MG63 (cell line): ENCODE results near the gene CD55. TPM values are rescaled to one million over a fixed set of nuclear protein-coding genes. Genes with fewer than 3 reads are reported as not detected.

Experiments used
- DNase-seq: peaks from one replicate; pipeline ENCODE4 v3.0.0-alpha.2; 2020
- H3K27me3 ChIP-seq: fragments of 250-450 bp; sonication (Bioruptor Pico); 2 replicates; pipeline ENCODE4 v1.5.1; 2020; ENCODE audit warnings: mild to moderate bottlenecking, moderate library complexity
- H3K36me3 ChIP-seq: fragments of 250-450 bp; sonication (Bioruptor Pico); 2 replicates; pipeline ENCODE4 v1.5.1; 2020; ENCODE audit warnings: mild to moderate bottlenecking, moderate library complexity
- H3K4me3 ChIP-seq: fragments of 250-450 bp; sonication (Bioruptor Pico); 2 replicates; pipeline ENCODE4 v1.5.1; 2020; ENCODE audit warnings: mild to moderate bottlenecking, moderate library complexity
- H3K9me3 ChIP-seq: fragments of 250-450 bp; sonication (Bioruptor Pico); 2 replicates; pipeline ENCODE4 v1.5.1; 2020; ENCODE audit warnings: mild to moderate bottlenecking, moderate library complexity
- total RNA-seq: library from RNA; depleted of rRNA; stranded (reverse); fragments of >200 nt; shearing (Covaris generic); gene quantifications from 2 replicates; pipeline ENCODE4 v1.2.3, GENCODE V29; 2014; ENCODE audit warnings: low replicate concordance; rRNA removed

CD55 gene, protein sequence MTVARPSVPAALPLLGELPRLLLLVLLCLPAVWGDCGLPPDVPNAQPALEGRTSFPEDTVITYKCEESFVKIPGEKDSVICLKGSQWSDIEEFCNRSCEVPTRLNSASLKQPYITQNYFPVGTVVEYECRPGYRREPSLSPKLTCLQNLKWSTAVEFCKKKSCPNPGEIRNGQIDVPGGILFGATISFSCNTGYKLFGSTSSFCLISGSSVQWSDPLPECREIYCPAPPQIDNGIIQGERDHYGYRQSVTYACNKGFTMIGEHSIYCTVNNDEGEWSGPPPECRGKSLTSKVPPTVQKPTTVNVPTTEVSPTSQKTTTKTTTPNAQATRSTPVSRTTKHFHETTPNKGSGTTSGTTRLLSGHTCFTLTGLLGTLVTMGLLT
- 133 and 252 TPM in 2 replicates for total RNA-seq

DNA sequence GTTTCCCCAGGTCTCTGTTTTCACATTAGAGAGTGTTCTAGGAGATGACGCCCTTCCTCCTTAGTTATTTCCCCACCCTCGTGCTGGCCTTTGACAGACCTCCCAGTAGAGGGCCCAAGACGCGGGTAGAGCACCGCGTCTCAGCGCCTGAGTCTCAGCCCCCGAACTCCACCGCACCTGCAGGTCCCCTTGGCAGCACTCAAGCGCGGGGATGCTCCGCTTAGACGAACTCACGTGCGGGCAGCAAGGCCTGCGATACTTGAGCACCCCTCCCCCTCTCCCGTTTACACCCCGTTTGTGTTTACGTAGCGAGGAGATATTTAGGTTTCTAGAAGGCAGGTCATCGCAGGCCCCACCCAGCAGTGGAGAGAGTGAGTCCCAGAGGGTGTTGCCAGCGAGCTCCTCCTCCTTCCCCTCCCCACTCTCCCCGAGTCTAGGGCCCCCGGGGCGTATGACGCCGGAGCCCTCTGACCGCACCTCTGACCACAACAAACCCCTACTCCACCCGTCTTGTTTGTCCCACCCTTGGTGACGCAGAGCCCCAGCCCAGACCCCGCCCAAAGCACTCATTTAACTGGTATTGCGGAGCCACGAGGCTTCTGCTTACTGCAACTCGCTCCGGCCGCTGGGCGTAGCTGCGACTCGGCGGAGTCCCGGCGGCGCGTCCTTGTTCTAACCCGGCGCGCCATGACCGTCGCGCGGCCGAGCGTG is at the start of gene CD55:
CD55 (plus strand) TSS at position 600 of the 711 bp plus-strand sequence; CDS start at position 688, 88 bp downstream.
- H3K4me3 ChIP-seq: peak within 1 kb of the TSS; percentile 93
- H3K9me3 ChIP-seq: no peaks in the 10 kb centered on the region
- H3K27me3 ChIP-seq: no peaks in the 10 kb centered on the region
- H3K36me3 ChIP-seq: peaks cover 41% of the 10 kb centered on the region
- DNase-seq: peak; percentile 99

DNA sequence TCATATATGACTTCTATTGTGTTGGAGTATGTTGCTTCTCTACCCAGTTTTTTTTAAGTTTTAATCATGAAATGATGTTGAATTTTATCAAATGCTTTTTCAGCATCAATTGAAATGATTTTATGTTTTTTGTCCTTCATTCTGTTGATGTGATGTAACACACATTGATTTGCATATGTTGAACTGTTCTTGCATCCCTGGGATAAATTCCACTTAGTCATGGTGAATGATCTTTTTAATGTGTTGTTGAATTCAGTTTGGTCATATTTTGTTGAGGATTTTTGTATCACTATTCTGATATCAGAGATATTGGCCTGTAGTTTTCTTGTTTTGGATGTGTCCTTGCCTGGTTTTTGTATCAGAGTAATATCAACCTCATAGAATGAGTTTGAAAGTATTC is 46.6 kb upstream of the CD55 start:
- H3K27me3 ChIP-seq: no peaks in the 10 kb centered on the region; the same call in 1 of the 2 replicates
- H3K4me3 ChIP-seq: no peak overlapping the region
- no peak for DNase-seq
- no peaks in the 10 kb centered on the region for H3K36me3 ChIP-seq
- peaks cover 6% of the 10 kb centered on the region for H3K9me3 ChIP-seq

DNA sequence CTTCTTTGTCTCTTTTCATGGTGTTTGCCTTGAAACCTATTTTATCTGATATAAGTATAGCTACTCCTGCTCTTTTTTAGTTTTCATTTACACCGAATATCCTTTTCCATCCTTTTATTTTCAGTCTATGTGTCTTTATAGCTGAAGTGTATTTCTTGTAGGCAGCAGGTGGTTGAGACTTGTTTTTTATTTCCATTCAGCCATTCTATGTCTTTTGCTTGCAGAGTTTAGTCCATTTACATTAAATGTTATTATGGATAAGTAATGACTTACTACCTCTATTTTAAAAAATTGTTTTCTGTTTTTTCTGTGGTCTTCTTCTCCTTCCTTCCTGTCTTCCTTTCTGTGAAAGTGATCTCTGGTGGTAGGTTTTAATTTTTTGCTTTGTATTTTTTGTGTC is 45.0 kb upstream of the CD55 start:
- peaks cover 6% of the 10 kb centered on the region for H3K9me3 ChIP-seq
- DNase-seq: no peak
- no peaks in the 10 kb centered on the region; the same call in 1 of the 2 replicates for H3K27me3 ChIP-seq
- no peaks in the 10 kb centered on the region for H3K36me3 ChIP-seq
- H3K4me3 ChIP-seq: no peak overlapping the region

GRCh38 chr1:207277241-207277640 is 44.2 kb upstream of the CD55 start:
- Histone ChIP-seq H3K9me3 (peaks cover 6% of the 10 kb centered on the region), H3K4me3 (no peak overlapping the region), H3K36me3 (no peaks in the 10 kb centered on the region), H3K27me3 (no peaks in the 10 kb centered on the region; the same call in 1 of the 2 replicates)
- no peak for DNase-seq

- no peak for DNase-seq
- Histone ChIP-seq H3K27me3 (no peaks in the 10 kb centered on the region; the same call in 1 of the 2 replicates), H3K36me3 (no peaks in the 10 kb centered on the region), H3K4me3 (no peak overlapping the region), H3K9me3 (peaks cover 5% of the 10 kb centered on the region; the same call in 1 of the 2 replicates)
Observed at GRCh38 chr1:207279652-207280051, 41.8 kb upstream of the CD55 start.

GRCh38 chr1:207280706-207281105 is 40.8 kb upstream of the CD55 start:
- H3K27me3 ChIP-seq: no peaks in the 10 kb centered on the region; the same call in 1 of the 2 replicates
- H3K9me3 ChIP-seq: peaks cover 5% of the 10 kb centered on the region; the same call in 1 of the 2 replicates
- no peaks in the 10 kb centered on the region for H3K36me3 ChIP-seq
- no peak for DNase-seq
- H3K4me3 ChIP-seq: no peak overlapping the region

GRCh38 chr1:207282058-207282457 is 39.4 kb upstream of the CD55 start:
- no peak for DNase-seq
- Histone ChIP-seq H3K36me3 (no peaks in the 10 kb centered on the region), H3K4me3 (no peak overlapping the region), H3K27me3 (no peaks in the 10 kb centered on the region), H3K9me3 (0 out of 2 replicates have a peak, but pooled peaks cover under 1% of the 10 kb centered on the region)

DNA sequence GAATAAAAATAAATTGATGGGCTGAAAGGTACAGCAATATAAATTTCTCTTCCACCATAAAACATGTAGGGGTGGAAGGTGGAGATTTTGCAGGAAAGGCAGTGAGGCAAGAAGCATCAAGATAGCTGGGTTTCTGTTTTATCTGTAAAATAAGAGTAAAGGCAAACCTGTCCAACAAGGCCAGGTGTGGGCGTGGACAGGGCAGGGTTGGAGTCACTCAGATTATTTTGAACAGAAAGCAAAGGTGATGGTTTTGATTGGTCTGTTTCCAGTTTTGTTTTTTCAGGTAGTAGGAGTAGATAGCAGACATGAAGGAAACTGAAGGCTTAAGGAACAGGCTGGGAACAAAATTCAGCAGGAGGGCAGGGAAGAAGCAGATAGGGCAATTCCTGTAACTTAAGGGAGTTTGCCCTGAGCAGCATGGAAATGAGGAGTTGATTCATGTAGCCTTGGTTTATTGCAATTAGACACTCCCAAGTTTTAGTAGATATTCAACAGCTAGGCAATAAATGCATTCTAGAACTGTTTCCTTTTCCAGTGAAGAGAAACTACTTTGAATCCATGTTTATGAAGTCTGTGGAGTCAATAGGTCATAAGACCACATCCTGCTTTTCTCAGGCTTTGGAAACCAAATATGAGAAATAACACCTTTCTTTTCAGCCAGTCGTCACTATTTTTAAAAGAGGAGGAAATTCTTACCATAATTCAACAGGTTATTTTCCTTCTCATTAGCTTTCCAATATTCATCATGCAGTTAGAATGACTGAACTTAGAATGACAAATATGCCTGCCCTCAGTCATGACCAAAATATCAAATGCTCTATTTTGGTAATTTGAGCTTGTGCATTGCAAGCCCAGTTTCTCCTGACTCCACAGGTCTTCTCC is 38.7 kb upstream of the CD55 start:
- no peak for DNase-seq
- Histone ChIP-seq H3K27me3 (no peaks in the 10 kb centered on the region), H3K9me3 (no peaks in the 10 kb centered on the region), H3K36me3 (no peaks in the 10 kb centered on the region), H3K4me3 (no peak overlapping the region)

GRCh38 chr1:207283421-207283820 is 38.1 kb upstream of the CD55 start:
- Histone ChIP-seq H3K27me3 (no peaks in the 10 kb centered on the region), H3K4me3 (no peak overlapping the region), H3K9me3 (no peaks in the 10 kb centered on the region), H3K36me3 (no peaks in the 10 kb centered on the region)
- DNase-seq: no peak

- H3K36me3 ChIP-seq: no peaks in the 10 kb centered on the region
- no peaks in the 10 kb centered on the region for H3K27me3 ChIP-seq
- peaks cover 4% of the 10 kb centered on the region; the same call in 1 of the 2 replicates for H3K9me3 ChIP-seq
- no peak for DNase-seq
- H3K4me3 ChIP-seq: no peak overlapping the region
Observed at GRCh38 chr1:207284209-207284897, 37.1 kb upstream of the CD55 start.

DNA sequence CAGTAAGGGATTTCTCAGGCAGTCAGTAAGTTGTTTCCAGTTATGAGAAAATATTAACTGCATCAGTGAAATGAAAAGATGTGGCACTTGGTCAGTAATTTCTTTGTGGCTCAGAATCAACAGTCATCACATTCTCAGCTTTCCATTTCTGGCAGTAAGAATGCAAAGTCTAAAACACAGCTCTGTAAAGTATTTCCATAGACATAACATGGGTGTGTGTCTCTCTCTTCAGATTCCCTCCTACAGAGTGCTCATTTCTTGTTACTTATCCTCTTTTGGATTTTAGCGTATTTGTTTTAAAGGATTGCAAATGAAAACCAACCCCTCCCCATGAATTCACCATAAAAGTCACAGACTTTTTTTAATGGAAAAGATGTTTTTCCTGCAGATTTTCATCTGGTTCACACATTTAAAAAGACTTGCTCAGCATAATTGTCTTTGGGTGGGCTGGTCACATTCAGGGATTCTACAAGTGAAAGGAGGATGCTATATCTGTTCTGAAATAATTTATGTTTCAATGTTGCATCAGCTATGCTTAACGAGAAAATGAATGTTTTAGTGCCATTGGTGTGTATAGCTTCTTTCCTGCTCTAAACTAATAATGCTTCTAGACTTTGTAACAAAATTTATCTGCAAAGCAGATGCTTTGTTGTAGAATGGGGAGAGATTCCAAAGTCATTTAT is 34.6 kb upstream of the CD55 start:
- DNase-seq: no peak
- Histone ChIP-seq H3K9me3 (peaks cover 8% of the 10 kb centered on the region), H3K4me3 (no peak overlapping the region), H3K36me3 (no peaks in the 10 kb centered on the region), H3K27me3 (no peaks in the 10 kb centered on the region)

- DNase-seq: no peak
- H3K4me3 ChIP-seq: no peak overlapping the region
- no peaks in the 10 kb centered on the region for H3K36me3 ChIP-seq
- H3K9me3 ChIP-seq: peaks cover 11% of the 10 kb centered on the region
- H3K27me3 ChIP-seq: no peaks in the 10 kb centered on the region
Observed at GRCh38 chr1:207288315-207288714, 33.2 kb upstream of the CD55 start.

- H3K27me3 ChIP-seq: no peaks in the 10 kb centered on the region
- no peaks in the 10 kb centered on the region for H3K36me3 ChIP-seq
- H3K9me3 ChIP-seq: peaks cover 11% of the 10 kb centered on the region
- DNase-seq: no peak
- no peak overlapping the region for H3K4me3 ChIP-seq
Observed at GRCh38 chr1:207289756-207290155, 31.7 kb upstream of the CD55 start.

GRCh38 chr1:207291723-207292122 is 29.8 kb upstream of the CD55 start:
- Histone ChIP-seq H3K9me3 (peaks cover 11% of the 10 kb centered on the region), H3K4me3 (no peak overlapping the region), H3K36me3 (no peaks in the 10 kb centered on the region), H3K27me3 (no peaks in the 10 kb centered on the region)
- no peak for DNase-seq

DNA sequence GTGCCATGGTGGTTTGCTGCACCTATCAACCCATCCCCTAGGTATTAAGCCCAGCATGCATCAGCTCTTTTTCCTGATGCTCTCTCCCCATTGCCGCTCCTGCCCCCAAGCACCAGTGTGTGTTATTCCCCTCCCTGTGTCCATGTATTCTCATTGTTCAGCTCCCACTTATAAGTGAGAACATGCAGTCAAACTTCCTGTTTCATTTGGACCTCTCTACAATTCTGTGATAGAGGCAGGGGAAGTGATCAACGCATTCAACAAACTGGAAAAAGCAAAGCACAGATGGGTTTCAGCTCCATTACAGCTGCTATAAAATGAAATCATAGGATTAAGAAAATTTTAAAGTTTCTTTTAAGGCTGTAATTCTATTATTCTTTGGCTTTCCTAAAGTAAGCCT is 23.3 kb upstream of the CD55 start:
- H3K9me3 ChIP-seq: peaks cover 3% of the 10 kb centered on the region; the same call in 1 of the 2 replicates
- DNase-seq: no peak

More for the DNA sequence above, 23.3 kb upstream of the CD55 start:
- Histone ChIP-seq H3K27me3 (no peaks in the 10 kb centered on the region), H3K4me3 (0 out of 2 replicates have a peak overlapping the region, but pooled peaks have one; percentile 7), H3K36me3 (no peaks in the 10 kb centered on the region)
